Inflammatory macrophage (primary cell): ENCODE results near the gene FLOT1.

ENCODE experiments used
- DNase-seq, 2 donors: peaks; one replicate each; pipeline ENCODE4 v3.0.0-alpha.2; 2020 to 2022
- total RNA-seq, 18 experiments: gene quantifications; one replicate each; lab custom pipeline; 2026; ENCODE audit warnings: mixed read lengths in 6 of 18, inconsistent platforms in 2 of 18; lab: John Stamatoyannopoulos, UW

FLOT1 gene, protein sequence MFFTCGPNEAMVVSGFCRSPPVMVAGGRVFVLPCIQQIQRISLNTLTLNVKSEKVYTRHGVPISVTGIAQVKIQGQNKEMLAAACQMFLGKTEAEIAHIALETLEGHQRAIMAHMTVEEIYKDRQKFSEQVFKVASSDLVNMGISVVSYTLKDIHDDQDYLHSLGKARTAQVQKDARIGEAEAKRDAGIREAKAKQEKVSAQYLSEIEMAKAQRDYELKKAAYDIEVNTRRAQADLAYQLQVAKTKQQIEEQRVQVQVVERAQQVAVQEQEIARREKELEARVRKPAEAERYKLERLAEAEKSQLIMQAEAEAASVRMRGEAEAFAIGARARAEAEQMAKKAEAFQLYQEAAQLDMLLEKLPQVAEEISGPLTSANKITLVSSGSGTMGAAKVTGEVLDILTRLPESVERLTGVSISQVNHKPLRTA
- 34.9 to 77.9 (median 54.7) reads per million in 18 experiments for total RNA-seq

GRCh38 chr6:30742316-30743098, at the start of gene FLOT1:
FLOT1 (minus strand) TSS chr6:30742687; CDS start chr6:30742189, 498 bp downstream.
- peak; percentile 94 to 98 for DNase-seq

DNA sequence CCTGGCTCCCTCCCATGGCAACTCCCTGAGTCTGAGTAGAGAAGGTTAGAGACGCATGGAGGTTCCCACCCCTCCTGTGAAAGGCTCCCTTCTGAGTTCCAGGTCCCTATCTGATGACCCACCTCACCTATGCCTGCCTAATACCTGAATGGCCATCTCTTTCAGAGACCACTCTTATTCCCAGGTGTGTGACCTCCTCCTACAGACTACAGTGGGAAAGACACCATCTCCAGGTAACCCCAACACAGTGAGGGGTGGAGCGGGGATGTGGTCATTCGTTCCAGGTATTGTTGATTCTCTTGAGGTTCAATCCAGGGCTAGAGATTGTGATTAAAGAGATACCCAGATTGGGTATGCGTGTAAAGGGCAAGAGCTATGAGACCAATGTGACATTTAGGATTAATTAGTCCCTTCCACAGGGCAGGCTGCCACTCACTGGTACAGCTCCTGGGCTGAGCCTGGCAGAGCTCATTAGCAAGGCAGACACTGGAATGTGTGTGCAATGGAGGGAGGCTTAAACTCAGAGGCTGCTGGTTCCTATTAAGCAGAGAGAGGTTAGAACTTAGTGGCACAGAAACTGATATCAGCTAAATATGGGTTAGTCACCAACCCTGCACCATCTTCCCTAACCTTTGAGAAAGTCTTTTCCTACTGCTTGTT, 48.4 kb upstream of the FLOT1 start:
- DNase-seq, result no peak

DNA sequence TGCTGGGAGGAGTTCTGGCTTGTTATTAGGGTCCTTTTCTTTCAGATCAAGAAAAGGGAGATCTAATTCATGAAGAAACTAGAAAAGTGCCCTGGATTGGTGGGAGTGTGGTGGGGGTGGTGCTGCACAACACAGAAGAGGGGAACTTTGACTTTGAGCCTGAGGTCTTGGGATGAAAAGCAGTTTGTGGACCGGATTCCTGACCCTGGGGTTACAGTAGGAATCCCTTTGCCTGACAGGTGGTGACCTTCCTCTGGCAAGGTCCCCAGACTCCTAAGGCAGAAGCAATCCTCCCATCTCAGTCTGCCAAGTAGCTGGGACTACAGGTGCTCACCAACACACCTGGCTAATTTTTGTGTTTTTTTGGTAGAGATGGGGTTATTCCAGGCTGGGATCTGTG, 47.1 kb upstream of the FLOT1 start:
- no peak for DNase-seq

- DNase-seq, result peak; percentile 80 to 85
Measured at GRCh38 chr6:30787954-30788353, 45.5 kb upstream of the FLOT1 start.

GRCh38 chr6:30782425-30783014, 40.0 kb upstream of the FLOT1 start:
- DNase-seq, result no peak

DNA sequence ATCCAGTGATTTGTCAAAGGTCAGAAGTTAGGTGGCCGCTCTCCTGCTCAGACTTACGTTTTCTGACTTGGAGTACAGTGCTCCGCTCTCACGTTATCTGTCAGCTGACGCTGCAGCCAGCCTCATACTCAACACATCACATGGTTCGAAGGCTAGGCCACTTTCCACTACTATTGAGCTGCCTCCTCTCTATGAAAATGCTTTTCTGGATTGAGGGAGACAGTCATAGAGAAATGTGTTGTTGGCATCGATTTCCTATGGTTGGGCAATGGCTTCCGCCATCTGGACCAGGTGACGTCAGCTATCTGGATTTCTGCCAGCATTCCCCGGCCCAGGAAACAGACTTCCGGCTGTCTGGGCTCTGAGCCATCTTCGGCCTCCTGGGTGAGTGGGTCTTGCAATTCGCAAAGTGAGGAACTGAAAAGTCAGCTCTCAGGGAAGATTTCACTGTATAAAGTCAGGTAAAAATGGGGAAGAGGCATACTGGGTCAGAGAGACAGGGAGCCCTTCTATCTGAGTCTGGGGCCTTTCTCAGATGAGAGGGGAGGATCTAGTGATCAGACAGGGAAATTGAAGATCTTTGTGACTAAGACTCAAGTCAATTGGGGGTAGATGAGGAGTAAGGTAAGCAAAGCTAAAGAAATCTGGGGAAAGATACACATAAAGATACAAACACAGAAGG, 39.4 kb upstream of the FLOT1 start:
- peak; percentile 97 to 98 for DNase-seq

- DNase-seq, result no peak
Measured at GRCh38 chr6:30781395-30781742, 38.9 kb upstream of the FLOT1 start.

- no peak for DNase-seq
Measured at GRCh38 chr6:30780642-30780920, 38.1 kb upstream of the FLOT1 start.

DNA sequence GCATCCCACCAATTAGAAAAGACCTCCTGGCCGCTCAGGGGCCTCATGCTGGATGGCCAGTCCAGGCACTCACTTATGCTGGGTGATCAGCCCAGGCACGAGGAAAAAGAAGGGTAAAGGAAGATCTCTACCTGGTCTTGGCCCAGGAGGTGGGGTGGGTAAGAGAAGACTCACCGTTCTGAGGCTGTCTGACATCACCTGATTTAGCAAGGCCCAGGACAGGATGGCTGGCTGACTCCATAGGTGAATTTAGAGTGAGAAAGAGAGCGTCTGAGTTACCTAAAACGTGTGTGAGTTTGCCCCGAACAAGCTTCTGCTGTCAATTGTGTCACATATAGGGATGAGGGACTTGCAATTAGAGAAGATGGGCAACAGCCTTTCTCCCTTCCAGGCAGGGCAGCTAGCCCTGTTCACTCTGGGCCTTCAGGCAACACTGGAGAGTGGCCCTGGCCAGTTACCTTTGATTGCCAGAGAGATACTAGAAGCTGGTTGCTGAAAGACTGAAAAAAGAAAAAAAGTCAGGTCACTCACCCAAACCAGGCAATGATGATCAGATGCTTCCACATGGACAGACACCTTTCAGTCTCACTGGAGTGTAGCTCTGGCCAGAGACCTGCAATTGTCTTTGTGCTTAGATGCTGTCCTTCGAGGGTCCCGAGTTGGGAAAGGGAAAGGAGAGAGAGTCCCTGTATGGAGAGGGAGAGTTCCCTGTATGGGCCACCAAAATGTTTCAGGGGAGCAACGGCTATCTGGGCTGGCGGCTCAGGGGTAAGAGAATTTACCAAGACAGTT, 37.6 kb upstream of the FLOT1 start:
- DNase-seq, result no peak

- DNase-seq, result no peak
Measured at GRCh38 chr6:30778001-30778635, 35.6 kb upstream of the FLOT1 start.

DNA sequence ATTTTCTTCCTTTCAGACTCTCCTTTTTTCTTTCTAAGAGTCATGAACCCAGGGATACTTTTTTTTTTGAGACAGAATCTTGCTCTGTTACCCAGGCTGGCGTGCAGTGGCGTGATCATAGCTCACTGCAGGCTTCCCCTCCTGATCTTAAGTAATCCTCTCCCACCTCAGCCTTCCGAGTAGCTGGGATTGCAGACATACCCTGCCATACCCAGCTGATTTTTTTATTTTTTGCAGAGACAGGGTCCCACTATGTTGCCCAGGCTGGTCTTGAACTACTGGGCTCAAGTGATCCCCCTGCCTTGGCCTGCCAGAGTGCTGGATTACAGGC, 34.6 kb upstream of the FLOT1 start:
- DNase-seq, result peak; percentile 37 to 68

- peak; percentile 74 to 84 for DNase-seq
Measured at GRCh38 chr6:30776390-30777154, 34.1 kb upstream of the FLOT1 start.

DNA sequence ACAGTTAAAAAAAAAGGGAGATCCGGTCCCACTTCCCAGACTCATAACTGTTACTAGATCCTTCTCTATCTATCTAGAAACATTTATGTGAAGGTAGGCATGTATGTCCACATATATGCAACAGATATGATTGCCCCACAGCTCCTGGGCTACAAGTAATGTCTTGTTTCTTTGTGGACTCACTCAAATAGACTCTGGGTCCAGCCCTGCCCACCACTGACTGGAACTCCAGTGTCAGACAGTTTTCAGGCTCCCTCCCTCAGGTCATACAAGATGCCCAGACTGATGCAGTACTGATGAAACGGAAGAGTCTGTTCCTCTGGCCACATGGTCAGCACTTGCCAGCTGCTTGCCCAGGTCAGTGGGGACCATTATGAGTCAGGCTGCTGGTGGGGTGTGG, 32.6 kb upstream of the FLOT1 start:
- DNase-seq, result no peak

- DNase-seq, result no peak
Measured at GRCh38 chr6:30774701-30775100, 32.2 kb upstream of the FLOT1 start.

DNA sequence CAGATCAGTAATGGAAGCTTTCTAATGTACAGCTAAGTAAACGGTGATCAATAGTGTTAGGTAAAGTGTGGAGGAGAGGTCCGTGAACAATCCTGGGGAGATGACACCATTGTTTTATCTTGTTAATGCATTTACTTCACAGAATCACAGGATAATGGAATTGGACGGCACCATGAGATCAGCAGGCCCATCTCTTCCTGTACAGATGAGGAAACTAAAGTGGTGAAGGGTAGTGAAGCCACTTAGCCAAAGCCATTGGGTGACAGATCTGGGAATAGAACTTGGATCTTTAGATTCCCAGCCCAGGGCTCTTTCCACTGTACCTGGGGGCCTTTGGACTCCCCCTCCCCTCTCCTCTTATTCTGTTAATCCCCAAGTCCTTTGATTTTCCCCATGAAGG, 28.1 kb upstream of the FLOT1 start:
- DNase-seq, result no peak

DNA sequence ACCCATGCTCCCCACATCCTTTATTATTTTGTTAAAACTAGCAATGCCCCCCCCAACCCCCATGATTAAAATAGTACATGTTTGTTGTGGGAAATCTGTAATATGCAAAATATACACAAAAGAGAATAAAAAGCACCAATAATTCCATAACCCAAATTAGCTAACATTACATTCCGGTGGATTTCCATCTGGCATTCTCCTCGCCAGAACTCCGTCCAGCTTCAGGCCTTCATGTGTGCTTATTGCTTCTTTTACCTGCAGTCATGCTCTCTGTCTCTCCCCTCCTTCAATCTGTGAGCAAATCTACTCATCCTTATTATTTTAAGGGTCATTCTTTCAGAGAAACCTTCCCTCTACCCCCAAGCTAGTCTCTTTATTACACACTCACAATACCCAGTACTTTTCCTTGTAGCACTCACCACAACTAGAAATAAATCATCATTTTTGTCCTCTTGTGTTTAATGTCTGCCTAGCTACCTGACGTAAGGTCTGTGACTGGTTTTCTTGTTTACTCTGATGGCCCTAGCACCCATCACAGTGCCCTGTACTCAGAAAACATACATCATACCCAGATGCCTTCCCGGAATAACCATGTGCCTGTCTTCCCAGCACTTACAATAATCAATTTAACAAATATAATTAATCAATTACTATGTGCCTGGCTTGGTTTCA, 27.5 kb upstream of the FLOT1 start:
- no peak for DNase-seq

DNA sequence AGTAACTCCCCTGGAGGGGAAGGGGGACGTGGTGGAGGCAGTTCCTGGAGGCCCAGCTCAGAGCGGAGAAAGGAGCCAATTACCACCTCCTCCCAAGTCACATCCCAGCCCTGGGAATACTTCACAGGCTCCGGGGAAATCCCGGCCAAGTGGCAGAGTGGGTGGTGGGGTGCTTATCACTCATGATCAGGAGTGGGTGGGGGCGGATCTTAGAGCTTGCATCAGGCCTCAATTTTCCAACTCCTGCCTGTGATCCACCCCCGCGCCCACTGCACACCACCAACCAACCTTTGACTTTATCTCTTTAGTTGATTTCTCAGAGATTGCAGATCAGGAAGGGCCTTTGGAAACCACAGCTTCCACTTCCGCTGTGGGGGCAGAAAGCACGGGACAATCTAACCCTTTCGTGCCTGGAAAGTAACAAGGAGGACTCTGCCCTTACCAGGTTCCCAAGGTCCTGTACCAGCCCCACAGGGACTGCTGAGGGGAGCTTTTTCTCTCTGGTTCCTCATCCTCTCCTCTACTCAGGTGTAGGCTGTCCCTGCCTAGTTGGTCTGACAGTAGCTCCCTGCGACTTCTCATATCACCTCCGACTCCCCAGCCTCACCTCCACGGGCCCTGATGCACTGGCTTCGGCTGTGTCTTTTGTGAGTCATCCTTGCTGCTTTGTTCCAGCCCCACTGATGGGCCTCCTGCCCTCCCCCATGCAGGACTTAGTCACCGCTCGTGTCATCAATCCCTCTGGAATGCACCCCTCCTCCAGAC, 26.8 kb upstream of the FLOT1 start:
- DNase-seq, result peak; percentile 91 to 97

- no peak for DNase-seq
Measured at GRCh38 chr6:30768634-30769087, 26.2 kb upstream of the FLOT1 start.

GRCh38 chr6:30767944-30768301, 25.4 kb upstream of the FLOT1 start:
- DNase-seq, result no peak
